ENCODE measurements around the gene PHF20. TPM values are rescaled to one million over a fixed set of nuclear protein-coding genes. Genes with fewer than 3 reads are reported as not detected.

Gene PHF20
- polyA plus RNA-seq, 3 donors = 54.7 to 78.2 (median 73.6) TPM

GRCh38 chr20:35801865-35802264 lies 30.1 kb downstream of the PHF20 start:
- H3K36me3 Mint-ChIP-seq = peaks cover 44 to 74% of the 10 kb centered on the region in 2 donors
- Histone ChIP-seq H3K9me3 (replicated peaks in 1 of 2; ENCODE audit: control insufficient read depth in 1 of 2, insufficient read depth in 1 of 2, low read length in 2 of 2) (no peaks in the 10 kb centered on the region), H4K20me1 (ENCODE audit: insufficient read depth, low read length) (peaks cover 60% of the 10 kb centered on the region), H2AFZ (ENCODE audit: insufficient read depth, low read depth, low read length, poor library complexity, severe bottlenecking) (no peak overlapping the region), H3K9ac (ENCODE audit: insufficient read depth, low read length, poor library complexity, severe bottlenecking) (no peak overlapping the region), H3K27me3 (ENCODE audit: control insufficient read depth in 2 of 2, insufficient read depth in 2 of 2, low read length in 2 of 2) (no peaks in the 10 kb centered on the region), H3K36me3 (replicated peaks in 1 of 2; ENCODE audit: control insufficient read depth in 1 of 2, insufficient read depth in 2 of 2, low read length in 2 of 2) (peaks cover 24 to 71% of the 10 kb centered on the region in 2 donors), H3K79me2 (ENCODE audit: insufficient read depth, low read length) (peaks cover 54% of the 10 kb centered on the region), H3K4me3 (replicated peaks in 1 of 3; ENCODE audit: low read depth in 2 of 3, low read length in 3 of 3) (no peak overlapping the region), H3K4me2 (replicated peaks; ENCODE audit: extremely low read depth, low read length, poor library complexity, severe bottlenecking) (no peak overlapping the region), H3K27ac (ENCODE audit: low read depth in 1 of 2, low read length in 2 of 2) (no peak overlapping the region), H3K4me1 (ENCODE audit: control insufficient read depth in 1 of 2, insufficient read depth in 2 of 2, low read length in 2 of 2) (peaks cover 2% of the 10 kb centered on the region in 2 donors)
- H3K9me3 Mint-ChIP-seq = no peaks in the 10 kb centered on the region
- peaks cover under 1% of the 10 kb centered on the region for H3K4me1 Mint-ChIP-seq
- no peak overlapping the region for H3K4me3 Mint-ChIP-seq
- TF ChIP-seq CTCF (IDR thresholded peaks at IDR 0.05) = no peak
- no peak for DNase-seq
- 88% methylated on average over 1 of the region's 1 CpG for WGBS (ENCODE audit: insufficient coverage)
- H3K27me3 Mint-ChIP-seq (ENCODE audit: low read depth in 3 of 3) = no peaks in the 10 kb centered on the region
- intact Hi-C loops (cut with micrococcal nuclease) = no loop called here
- H3K27ac Mint-ChIP-seq = peak overlapping the region in 3 of 7 donors; percentile 18 to 69 (median 22)

- Histone ChIP-seq H3K9ac (ENCODE audit: insufficient read depth, low read length, poor library complexity, severe bottlenecking) (no peak overlapping the region), H3K4me1 (ENCODE audit: control insufficient read depth in 1 of 2, insufficient read depth in 2 of 2, low read length in 2 of 2) (no peaks in the 10 kb centered on the region), H4K20me1 (ENCODE audit: insufficient read depth, low read length) (peaks cover 75% of the 10 kb centered on the region), H3K4me3 (replicated peaks in 1 of 3; ENCODE audit: low read depth in 2 of 3, low read length in 3 of 3) (no peak overlapping the region), H3K79me2 (ENCODE audit: insufficient read depth, low read length) (peaks cover 36% of the 10 kb centered on the region), H3K36me3 (replicated peaks in 1 of 2; ENCODE audit: control insufficient read depth in 1 of 2, insufficient read depth in 2 of 2, low read length in 2 of 2) (peaks cover 37 to 74% of the 10 kb centered on the region in 2 donors), H3K27ac (ENCODE audit: low read depth in 1 of 2, low read length in 2 of 2) (no peak overlapping the region), H2AFZ (ENCODE audit: insufficient read depth, low read depth, low read length, poor library complexity, severe bottlenecking) (no peak overlapping the region), H3K9me3 (replicated peaks in 1 of 2; ENCODE audit: control insufficient read depth in 1 of 2, insufficient read depth in 1 of 2, low read length in 2 of 2) (no peaks in the 10 kb centered on the region), H3K27me3 (ENCODE audit: control insufficient read depth in 2 of 2, insufficient read depth in 2 of 2, low read length in 2 of 2) (no peaks in the 10 kb centered on the region), H3K4me2 (replicated peaks; ENCODE audit: extremely low read depth, low read length, poor library complexity, severe bottlenecking) (no peak overlapping the region)
- intact Hi-C loops (cut with micrococcal nuclease) = no loop called here
- no CpG with 5 or more reads among the region's 3 CpGs for WGBS (ENCODE audit: insufficient coverage)
- Mint-ChIP-seq H3K4me3 (no peak overlapping the region), H3K9me3 (no peaks in the 10 kb centered on the region), H3K27ac (peak overlapping the region in 1 of 7 donors; percentile 9), H3K36me3 (peaks cover 44 to 81% of the 10 kb centered on the region in 2 donors), H3K27me3 (ENCODE audit: low read depth in 3 of 3) (no peaks in the 10 kb centered on the region), H3K4me1 (no peaks in the 10 kb centered on the region)
- no peak for DNase-seq
- TF ChIP-seq CTCF (IDR thresholded peaks at IDR 0.05) = no peak
Measured at GRCh38 chr20:35806075-35806474, 34.3 kb downstream of the PHF20 start.
